Stimulated activated CD4-positive, alpha-beta T cell treated with anti-CD3 and anti-CD28 coated beads, TNF-alpha, amount 100 ng/mL, for 48 hours (primary cell): ENCODE results near the gene WNT4.
A peak's percentile ranks its signal among the peaks of the same experiment; 100 is the strongest.

Source experiments
- DNase-seq, 3 donors: peaks; one replicate each; pipeline ENCODE4 v3.0.0-alpha.2; 2020; ENCODE audit warnings: low read depth in 3 of 3

The WNT4 gene

DNA sequence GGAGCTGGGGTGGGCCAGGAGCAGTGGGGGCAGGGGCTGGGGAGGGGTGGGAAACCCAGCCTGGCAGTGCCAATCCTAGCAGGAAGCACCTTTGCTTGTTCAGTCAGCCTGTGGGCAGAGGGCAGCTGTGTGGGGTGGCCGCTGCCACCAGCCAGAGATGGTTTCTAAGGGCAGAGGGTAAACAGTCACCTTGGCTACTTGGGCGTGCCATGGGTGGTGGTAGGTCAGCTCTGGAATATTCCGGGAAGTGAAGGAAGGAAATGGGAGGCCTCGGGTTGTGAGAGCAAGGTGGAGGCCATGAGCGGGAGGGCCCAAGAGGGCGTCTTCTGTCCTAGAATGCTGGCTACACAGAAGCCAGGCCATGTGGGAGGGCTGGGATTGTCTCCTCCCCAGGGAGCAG is 20.7 kb upstream of the WNT4 start:
- DNase-seq = no peak

DNA sequence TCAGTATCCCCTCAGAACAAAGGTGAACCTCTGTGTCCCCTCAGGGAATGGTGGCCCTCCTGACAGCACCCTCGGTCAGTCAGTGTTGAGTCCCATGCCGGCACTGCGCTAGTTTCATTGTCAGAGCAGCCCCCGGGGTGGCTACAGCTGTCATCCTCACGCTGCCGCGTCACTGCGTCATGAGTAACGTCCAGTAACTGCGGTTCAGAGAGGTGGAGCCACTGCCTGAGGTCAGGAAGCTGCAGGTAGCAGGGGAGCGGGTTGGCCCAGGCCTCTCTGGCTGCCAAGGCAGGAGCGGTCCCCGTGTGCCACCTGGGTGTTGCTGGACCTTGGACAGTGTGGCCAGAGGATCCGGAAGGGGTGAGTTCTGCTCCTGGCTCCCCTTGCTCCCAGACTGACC is 20.2 kb upstream of the WNT4 start:
- no peak for DNase-seq

DNA sequence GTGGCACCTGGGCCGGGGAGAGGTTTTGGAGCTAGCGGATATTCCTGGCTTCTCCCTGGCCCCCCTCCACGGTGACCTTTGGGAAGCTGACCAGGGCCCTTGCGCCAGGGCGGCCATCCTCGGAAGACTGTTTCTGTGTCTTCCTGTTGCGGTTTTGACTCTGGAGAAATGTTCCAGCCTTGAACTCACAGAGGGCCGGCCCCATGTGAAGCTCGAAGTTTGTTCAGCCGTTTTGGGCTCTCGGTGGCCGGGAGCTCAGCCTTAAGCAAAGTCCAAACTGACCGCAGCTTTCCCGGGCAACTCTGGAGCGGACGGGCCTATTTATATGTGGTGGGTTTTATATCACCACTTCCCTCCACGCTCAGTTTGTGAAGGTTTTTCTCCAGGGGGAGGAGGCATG is 17.0 kb upstream of the WNT4 start:
- no peak for DNase-seq

DNA sequence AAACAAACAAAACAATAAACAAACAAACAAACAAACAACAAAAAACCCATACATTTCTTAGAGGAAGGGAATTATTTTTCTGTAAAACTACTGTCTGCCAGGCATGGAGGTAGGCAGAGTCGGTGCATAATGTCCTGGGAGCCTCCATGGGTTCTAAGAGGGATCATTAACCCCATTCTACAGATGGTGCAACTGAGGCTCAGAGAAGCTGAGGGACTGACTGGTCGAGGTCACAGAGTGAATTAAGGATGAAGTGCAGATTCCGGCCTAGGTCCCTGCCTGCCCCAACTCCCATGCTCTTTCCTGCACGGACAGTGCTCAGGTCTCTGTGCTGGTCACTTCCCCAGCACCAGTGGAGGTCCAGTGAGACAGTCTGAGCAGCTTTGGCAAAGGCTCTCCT is 15.8 kb upstream of the WNT4 start:
- no peak for DNase-seq

DNA sequence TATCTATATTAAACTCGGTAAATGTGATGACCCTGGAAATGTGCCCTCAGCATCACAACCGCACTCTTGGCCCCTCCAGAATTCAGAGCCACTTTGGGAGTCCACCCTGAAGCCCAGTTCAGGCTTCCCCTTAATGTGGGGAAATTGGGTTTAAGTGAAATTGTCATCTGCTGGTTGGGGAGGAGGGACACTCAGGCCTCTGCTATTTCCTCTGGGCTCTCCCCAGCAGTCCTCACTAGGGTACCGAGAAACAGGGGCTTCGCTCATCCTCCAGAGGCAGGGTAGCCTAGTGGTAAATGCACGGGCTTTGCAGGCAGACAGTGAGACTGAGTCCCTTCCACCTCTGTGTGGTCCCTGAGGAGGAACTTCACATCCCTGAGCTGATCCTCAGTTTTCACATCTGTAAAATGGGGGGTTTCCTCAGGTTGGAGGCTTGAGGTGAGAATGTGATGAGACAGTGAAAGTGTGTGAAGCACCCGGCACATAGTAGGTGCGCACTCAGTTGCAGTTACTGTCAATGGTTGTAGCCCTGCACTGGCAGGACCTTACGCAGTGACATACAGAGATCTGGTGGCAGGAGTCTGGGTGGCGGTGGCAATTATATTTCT is 14.6 kb upstream of the WNT4 start:
- DNase-seq = no peak

DNA sequence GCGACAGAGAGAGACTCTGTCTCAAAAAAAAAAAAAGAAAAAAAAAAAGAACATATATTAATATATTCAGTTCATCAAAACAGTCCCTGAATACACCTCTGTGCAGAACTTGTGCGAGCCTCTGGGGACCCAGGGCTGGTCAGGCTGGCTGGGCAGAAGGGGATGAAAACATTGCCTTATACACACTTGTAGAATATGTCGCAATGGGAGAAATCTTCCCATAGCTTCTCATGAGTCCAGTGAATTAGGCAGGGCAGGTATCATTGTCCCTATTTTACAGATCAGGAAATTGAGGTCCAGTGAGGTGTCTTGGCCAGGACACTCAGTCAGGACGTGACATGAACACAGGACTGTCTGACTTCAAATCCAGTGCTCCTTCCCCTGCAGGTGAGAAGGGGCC is 12.6 kb upstream of the WNT4 start:
- DNase-seq = no peak

DNA sequence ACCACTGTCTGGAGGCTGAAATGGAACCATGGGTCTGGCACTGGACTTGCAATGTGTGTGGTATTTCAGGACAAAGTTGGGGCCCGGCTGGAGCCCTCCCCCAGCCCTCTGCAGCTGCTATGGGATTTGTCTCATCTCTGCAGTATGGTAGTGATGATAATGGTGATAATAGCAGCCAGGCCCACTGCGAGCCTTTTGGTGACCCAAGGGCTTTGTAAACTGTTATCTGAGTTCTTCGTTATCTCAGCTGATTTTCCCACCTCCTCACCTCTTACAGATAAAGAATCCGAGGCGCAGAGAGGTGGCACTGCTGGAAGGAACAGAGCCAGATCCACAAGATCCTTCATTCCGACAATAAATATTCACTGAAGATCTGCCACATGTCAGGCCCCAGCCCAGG is 11.7 kb upstream of the WNT4 start:
- no peak for DNase-seq

DNA sequence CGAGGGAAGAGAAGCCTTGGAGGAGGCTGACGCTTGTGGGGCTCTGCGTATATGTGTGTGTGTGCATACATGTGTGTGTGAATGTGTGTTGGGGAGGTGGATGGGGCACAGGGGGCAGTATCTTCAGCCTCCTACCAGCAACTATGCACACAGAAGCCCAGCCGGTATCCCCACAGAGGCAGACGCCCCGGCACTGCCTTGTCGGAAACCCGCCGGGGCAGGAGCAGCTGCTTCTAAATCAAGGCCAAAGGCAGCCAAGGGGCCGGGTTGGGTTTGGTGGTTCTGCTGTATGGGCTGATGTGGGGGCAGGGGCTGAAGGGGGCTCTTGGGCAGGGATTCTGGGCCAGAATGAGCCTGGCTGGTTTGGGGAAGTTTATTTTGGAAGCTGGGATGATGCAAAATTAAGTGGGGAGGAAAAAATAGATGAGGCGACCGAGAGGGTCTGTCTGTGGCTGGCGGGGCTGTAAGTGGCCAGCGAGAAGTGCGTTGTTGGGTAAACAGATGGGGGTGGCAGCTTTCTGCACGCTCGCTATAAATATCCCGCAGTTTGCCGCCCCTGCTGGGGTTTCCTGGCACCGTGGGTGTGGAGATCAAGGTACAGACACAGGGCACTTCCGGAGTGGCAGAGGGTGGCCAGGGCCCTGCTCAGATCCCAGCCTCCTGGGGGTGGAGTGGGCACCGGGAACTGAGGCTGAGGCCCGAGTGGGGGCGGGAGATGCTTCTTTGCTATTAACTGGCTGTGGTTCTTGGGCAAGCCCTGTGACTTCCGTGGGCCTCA is 11.0 kb upstream of the WNT4 start:
- DNase-seq = no peak

DNA sequence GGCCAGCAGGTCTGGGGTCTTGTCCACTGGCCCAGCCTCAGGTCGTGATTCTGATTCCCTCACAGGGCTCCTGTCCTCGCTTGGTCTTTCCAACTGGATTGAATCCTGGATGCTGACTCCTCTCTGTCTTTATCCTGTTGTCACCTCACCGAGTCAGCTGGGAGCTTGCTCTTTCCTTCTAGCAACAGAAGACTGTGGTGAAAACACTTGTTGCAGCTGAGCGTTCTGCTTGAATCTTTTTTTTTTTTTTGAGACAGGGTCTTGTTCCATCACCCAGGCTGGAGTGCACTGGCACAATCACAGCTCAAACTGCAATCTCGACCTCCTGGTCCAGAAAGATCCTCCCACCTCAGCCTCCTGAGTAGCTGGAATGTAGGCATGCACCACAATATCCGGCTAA is 8.0 kb upstream of the WNT4 start:
- no peak for DNase-seq

DNA sequence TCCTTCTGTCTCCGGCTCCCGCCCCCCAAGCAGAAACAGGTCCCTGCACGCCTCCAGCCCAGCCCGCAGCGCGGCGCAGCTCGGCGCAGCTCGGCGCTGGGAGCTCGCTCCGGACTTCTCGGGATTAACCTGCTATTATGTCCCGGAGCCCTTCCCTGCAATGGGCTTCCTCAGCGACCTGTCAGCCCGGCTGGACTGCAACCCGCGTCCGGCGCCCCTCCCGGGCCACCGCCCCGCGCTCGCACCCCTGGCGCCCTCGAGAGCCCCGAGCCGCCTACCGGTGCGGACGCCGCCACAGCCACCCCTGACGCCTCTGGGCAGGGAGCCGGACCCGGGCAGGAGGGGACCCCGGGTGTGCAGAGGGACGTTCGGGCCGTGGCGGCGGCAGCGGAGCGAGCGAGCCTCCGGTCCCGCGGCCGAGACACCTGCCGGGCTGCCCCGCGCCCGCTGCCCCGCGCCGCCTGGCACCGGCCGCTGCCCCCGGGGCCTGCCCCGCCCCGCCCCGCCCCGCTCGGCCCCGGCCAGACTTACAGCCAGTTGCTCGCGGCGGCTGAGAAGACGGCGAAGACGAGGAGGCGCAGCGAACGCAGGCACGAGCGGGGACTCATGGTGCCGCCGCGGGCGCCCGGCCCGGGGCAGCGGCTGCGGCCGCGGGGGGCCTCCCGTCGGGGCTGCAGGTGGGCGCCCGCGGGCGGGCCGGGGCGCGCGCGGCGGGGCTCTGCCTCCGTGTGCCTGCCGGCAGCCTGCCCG is 407 bp downstream of the WNT4 start:
- no peak for DNase-seq

DNA sequence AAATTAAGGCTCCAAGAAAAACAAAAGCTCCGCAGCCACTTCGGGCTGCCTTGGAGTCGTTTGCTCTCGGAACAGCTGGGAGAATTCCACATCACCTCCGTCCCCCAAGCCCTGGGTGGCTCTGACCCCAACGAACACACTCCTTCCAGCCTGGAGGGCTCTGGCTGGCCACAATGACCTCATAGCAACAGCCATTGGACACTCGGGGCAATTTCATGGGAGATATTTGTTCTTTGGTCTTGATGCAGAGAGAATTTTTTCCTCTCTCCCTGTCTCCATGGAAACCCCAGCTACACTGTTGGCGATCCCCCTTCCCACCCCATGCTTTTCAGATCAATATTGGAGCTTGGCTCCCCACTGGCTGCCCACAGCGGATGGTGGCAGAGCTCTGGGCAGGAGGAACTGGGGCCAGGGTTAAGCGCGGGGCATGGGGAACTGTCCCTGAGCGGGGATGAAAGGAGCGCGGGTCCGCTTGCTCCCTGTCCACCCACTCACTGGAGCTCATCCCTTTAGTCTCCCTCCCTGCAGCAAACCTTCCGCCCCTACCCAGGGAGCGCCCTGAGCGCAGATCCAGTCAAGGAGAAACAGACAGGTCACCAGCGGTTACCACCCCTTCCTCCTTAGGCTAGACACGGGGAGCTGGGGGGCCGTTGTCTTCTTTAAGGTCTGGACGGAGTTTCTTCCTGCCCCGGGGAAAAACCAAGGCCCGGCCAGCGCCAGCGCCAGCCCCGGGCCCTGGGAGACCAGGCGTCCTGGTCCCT is 1.2 kb downstream of the WNT4 start:
- no peak for DNase-seq

DNA sequence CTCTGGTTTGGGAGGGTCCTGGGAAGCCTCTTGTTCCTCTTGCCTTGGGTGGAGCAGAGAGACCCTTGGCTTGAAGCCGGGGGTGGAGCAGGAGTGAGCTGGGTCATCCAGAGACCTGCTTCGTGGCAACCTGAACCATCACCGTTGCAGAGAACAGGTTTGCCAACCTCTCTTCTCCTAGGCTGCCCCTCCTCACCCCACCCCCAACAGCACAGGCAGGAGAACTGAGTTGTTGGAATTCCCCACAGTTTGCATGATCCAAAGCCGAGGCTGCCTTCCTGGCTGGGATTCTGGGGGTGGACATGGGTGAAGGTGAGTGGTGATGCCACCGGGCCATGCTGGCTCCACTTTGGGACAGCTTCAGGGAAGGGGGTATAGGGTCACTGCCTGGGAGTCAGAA is 2.2 kb downstream of the WNT4 start:
- no peak for DNase-seq

DNA sequence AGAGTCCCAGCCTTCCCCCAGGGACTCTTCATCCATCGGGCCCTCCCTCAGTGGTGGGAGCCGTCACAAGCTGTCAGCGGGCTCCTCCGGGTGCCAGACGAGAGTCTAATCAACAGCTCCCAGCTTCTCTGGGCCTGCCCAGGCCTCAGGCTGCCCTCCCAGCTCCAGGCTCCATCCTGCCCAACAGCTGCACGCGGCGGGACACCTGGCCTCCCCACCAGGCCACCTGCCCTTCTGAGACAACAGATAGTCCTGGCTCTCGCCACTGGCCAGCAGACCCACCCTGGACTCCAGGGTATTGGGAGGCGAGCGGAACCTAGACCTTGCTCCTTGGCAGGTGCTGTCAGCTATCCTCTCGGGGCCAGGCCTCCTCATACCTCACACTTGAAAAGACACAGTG is 3.1 kb downstream of the WNT4 start:
- no peak for DNase-seq

DNA sequence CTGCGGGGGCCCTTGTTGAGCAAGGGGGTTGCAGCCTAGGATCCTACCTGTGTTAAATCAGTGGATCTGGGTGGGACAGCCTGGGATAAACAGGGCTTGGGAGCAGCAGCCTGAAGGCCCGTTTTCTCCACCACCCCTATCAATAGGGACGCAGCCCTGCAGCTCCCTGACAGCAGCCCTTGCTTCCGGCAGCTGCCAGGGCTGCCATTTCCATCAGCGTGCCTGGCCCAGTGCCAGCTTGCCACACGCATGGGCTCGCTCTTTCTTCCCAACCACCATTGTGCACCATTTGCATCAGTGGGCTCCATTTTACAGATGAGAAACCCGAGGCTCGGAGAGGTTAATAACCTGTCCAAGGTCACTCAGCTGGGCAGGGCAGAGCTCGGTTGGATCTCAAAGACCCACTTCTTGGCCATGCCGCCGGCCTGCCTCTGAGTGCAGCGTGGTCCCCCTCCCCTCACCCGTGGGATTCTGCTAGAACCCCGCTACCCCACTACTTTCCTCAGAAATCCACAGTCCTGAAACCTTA is 3.8 kb downstream of the WNT4 start:
- no peak for DNase-seq

DNA sequence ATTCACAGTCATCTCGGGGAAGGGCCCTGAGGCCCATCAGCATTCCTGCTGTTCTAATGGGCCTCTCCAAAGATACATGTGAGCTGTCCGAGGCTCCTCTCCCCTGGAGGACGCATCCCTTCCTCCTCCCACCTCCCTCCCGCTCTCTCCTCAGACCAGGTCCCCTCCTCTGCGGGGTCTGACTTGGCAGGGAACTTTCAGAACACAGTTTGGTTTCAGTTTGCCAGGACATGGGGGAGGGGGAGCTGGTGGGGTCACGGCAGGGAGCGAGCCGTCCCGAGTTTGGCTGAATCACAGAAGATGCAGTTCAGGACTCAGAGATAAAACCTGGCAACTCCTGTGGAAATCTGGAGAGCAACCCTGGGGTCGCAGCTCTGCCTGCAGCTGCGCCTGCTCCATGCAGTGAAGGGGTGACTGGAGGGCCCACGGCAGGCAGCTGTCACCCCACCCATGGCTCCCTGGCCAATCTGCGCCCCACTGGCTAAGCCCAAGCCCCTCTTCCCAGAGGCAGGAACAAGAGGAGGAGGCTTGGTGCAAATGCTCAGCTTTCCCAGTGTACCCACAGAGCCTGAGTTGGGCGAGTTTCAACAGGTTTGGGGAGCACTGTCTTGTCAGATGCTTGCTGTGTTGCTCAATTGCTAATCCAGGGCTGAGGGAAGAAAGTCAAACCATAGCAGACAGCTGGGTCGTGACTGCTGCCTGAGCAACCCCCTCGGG is 5.7 kb downstream of the WNT4 start:
- DNase-seq = no peak

DNA sequence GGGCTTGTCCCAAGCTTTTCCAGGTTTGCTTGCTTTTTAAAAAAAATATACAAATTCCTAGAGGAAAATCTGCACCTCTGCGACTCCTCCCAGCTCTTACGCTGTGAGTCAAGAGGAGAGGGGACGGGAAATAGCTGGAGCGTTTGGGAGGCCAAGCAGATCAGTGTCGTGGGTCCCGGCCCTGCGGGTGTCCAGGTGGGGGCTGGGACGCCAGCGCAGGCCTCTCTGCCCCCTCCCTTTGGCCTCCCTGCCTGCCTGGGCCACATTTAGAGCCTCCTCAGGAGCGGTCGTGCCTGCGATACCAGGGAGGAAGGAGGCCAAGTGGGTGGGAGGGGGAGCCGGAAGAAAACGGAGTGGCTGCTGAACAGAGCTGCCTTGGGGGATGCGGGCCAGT is 9.0 kb downstream of the WNT4 start:
- DNase-seq = no peak

DNA sequence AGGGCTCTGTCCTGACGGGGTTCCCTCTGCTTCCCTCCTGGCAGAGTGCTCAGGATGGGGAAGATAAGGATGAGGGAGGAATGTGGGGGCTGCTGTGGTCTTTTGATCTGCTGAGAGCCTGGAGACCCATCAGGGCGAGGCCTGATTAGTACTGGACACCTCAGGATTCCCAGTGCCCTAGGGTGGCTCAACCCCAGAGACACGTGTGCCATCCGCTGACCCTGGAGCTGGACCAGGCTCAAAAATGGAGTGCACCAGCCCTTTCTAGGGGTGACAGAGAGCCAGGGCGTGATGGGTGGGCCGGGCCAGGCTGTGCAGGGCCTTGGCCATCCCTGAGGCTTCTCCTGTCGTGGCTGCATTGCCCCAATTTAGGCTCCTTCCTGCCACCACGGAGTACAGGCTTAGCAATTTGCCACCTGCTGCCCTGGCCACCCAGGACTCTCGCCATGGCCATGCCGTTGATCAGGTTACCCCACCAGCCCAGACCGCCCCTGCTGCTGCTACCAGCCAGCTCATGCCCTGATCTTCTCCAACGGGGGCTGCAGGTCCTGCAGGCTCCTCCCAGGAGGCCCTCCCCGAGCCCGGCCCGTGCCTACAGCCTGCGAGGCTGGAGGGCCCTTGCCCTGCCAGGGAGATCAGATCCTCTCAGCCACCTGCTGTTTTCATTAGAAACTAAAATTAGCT is 9.5 kb downstream of the WNT4 start:
- no peak for DNase-seq

DNA sequence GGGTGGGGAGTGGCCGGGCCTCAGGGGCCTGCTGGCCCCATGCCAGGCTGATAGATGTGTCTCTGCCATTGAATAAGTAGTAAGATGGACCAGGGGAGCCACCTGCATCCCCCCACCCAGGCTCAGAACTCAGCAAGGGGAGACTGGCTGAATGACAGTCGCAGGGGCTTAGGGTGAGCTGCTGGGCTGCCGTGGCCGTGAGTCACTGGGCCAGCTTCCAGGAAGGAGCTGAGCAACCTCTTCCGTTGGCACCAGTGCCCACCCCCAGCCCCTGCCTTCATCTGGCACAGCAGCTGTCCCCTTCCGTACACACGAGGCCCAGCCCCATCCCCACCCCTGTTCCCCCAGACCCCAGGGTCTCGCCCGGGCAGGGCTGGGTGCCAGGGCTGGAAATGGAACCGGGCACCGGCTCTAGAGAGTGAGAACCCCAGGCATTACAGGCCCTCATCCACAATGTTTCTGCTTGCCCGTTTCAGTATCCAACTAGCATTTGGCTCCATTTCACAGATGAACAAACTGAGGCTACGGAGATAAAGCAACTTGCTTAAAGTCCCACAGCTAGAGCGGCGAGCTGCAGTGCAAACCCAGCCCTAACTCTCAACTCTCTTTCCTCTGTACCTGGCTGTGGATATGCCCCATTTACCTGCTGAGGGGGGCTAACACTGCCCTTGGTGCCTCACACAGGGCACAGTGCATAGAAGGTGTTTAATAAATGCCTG is 10.2 kb downstream of the WNT4 start:
- DNase-seq = no peak

DNA sequence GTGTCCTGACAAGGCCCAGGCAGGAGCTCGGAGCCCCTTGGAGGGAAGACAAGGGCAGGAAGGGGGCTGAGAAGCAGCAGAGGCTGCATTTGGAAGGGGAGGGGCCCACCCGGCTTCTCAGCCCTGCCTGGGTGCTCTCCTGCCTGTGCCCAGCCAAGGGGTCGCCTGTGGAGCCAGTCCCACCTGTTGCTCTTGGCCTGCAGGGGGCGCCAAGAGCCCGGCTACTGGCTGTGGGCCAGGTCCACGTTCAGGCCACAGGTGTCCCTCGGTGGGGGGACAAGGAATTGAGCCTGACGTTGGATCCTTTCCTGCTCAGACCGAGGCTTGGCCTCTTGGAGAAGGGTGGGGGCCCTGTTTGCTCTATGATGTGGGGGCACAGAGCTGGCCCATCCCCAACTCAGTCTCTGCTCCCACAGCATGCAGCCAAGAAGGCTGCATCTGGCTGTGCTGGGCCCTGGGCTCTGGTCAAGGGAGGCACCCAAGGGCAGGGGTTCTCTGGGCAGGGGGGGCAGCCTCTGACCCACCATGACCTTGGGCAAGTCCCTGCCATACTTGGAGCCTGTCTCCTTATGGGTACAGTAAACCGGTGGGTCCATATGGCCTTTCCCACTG is 10.9 kb downstream of the WNT4 start:
- peak; percentile 13 to 50 (median 33) for DNase-seq

DNA sequence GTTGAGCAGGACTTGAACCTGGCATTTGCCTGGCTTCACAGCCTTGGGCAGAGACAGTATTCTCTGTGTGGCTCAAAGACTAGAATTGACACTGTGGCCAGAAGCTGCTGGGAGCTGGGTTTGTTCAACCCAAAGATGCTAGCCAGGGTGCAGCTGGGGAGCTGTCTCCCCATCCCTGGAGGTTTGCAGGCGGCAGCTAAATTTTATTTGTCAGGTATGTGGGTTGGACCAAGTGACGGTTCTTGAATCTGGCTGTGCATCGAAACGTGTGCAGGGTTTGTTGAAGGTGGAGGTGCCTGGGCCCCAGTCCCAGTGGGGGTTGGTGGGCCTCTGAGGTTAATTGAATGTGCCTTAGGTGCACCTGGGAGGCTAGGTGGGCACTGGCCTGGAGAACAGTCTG is 11.8 kb downstream of the WNT4 start:
- DNase-seq = no peak
